COLO829 (cell line): Measurements from ENCODE around the gene UCP1.
"Not testable (repeated sequence)": the region's sequence is repeated elsewhere in the genome, so short reads cannot be mapped to it uniquely, and the experiment has no call there.

Experiments used
- DNase-seq: peaks from one replicate; pipeline ENCODE4 v3.0.0; 2012; ENCODE audit warnings: low spot score

UCP1 gene

GRCh38 chr4:140533951-140534480 is 34.7 kb downstream of the UCP1 start:
- no peak for DNase-seq

DNA sequence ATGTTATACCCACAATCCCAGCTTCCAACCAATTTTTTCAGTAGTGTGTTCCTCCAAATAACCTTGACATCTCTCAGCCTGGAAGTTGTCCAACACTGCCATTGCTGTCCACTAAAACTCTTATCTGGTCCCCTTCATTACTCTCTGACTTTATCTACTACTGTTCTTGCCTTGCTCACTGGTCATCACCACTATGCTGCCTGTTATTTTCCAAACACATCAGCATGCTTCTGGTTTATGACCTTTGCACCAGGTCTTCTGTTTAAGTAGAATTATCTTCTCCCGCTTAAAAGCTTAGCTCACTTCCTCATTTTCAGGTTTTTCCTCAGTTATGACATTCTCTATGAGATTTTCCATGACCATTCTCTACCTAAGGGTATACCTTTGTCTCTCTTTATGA is 39.3 kb downstream of the UCP1 start:
- DNase-seq: no peak

DNA sequence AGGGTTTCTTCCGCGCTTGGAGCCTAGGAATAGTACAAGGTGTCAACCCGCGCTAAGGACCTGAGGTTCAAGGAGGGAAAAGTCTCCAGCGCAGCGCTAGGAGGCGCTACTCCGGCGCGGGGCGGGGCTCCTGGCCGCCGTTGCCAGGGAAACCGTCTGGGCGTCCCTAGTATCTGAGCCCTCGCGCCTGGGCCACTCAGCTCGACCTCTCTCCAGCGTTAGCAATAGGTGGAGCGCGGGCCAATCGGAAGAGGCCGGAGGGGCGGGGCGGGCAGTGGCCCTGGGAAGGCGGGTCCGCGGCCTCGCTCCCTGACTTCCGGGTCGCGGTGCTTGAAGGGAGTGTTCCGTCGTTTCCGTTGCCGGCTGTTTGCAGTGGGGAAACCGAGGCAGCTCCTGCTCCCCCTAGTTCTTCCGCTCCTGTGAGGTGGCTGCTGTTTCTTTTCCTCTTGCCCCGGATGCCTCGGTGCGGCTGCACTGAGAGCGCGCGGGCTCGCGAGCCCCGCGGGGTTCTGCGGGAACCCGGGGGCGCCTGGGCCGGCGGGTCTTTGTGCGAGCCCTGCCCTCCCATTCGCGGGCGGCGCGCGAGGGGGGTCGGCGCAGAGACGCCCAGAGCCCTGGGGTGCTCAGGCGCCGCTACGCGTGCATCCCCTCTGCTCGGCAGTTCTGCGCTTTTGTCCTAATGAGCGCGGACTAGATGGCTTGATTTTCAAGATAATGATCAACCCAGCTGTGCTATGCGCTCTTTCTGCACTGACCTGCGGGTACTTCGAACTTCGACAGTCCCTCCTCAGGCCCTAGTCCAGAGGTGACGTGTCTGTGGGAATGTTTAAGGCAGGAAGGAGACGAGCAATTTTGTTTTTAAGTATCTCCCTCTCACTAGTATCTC is 44.7 kb downstream of the UCP1 start, which contains the start of gene ELMOD2:
Gene ELMOD2, plus strand, starts transcription at position 312 of the 886 bp plus-strand sequence. CDS start 1,261 bp downstream, outside the sequence.
- peak; percentile 99 for DNase-seq

GRCh38 chr4:140523370-140523856 is 45.3 kb downstream of the UCP1 start:
- no peak for DNase-seq

GRCh38 chr4:140515423-140515822 is 53.3 kb downstream of the UCP1 start:
- DNase-seq: no peak

GRCh38 chr4:140513765-140514164 is 55.0 kb downstream of the UCP1 start:
- not testable (repeated sequence) for DNase-seq
